HPDE6-E6E7 (cell line): ENCODE measurements around the gene LDAF1.
"Not testable (repeated sequence)": the region's sequence is repeated elsewhere in the genome, so short reads cannot be mapped to it uniquely, and the experiment has no call there.

ENCODE experiments used
- DNase-seq: peaks from one replicate; pipeline ENCODE4 v3.0.0; 2011; ENCODE audit warnings: missing footprints; ENCODE audit errors: extremely low spot score

Gene LDAF1

DNA sequence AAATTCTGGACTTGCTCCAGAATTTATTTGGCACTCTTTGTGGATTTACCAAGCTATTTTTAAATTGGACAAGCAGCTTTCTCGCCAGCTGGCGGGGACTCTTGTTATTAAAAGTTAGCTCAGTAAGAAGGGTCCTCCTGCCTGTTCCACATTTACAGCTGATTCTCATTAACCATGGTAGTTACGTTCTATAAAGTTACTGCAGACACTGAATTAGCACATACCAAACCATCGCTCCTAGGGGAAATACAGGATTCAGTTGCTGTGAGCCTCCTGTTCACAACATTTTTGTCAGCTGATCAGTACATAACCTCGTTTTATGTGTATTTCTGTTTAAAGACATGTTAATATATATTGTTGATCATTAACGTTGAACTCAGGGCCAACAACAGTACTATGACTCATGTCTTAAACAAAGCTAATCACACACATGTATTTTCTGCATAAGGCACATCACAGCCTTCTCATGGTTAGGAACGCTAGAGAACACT lies 4.2 kb downstream of the LDAF1 start:
- DNase-seq = no peak

- DNase-seq = no peak
These were observed 5.1 kb downstream of the LDAF1 start for GRCh38 chr16:21163576-21163975.

GRCh38 chr16:21164521-21165168 lies 6.2 kb downstream of the LDAF1 start:
- DNase-seq = no peak

DNA sequence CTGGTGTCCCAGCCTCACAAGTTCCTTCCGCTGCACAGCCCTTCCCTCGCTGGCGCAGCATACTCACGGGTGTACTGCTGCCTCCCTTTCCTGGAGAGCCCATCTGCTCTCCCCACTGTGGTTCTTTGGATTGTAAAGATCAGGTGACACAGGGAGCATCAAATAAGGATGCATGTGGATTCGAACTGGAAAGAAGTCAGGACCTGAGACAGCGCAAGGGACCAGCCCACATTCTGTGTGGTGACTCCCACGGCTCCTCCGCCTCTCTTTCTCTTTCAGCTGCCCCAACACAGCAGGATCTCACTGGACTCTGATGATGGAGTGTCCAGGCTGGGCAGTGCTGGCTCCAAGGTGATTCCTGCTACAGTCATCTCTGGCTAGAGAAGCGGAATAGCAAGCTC lies 8.1 kb downstream of the LDAF1 start:
- no peak for DNase-seq

DNA sequence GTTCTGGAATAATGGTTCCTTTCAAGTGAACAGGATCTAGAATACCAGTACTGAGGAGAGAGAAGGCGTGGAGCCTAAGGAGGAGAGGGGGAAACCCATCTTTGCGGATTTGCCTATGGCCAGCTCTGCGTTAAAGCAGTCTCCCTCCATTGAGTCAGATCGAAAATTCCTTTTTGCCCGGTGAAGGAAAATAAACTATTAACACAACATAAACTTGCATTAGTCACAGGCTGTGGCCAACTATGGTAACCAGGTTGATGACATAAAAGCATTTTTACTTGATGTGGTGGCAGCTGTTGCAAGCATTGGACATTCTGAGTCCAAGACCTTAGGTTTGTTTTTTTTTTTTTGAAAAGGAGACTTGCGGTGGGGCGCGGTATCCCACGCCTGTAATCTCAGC lies 8.9 kb downstream of the LDAF1 start:
- DNase-seq = no peak

DNA sequence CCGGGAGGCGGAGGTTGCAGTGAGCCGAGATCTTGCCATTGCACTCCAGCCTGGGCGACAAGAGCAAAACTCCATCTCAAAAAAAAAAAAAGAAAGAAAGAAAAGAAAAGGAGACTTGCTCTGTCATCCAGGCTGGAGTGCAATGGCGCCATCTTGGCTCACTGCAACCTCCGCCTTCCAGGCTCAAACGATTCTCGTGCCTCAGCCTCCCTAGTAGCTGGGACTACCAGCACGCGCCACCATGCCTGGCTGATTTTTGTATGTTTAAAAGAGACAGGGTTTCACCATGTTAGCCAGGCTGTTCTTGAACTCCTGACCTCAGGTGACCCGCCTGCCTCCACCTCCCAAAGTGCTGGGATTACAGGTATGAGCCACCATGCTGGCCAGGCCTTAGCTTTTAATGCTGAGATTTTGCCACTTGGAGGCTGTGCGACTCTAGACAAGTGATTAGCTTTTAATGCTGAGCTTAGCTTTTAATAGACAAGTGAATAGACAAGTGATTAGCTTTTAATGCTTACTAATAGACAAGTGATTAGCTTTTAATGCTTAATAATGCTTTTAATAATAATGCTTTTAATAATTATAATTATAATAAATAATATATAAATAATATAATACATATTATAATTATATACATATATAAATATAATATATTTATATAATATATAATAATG lies 9.6 kb downstream of the LDAF1 start:
- no peak for DNase-seq

GRCh38 chr16:21169249-21169981 lies 10.9 kb downstream of the LDAF1 start:
- DNase-seq = no peak

- DNase-seq = not testable (repeated sequence)
These were observed 11.6 kb downstream of the LDAF1 start for GRCh38 chr16:21170116-21170515.

- no peak for DNase-seq
These were observed 14.2 kb downstream of the LDAF1 start for GRCh38 chr16:21172650-21173049.

GRCh38 chr16:21175397-21175796 lies 16.9 kb downstream of the LDAF1 start:
- DNase-seq = no peak

GRCh38 chr16:21179126-21179982 lies 20.9 kb downstream of the LDAF1 start:
- DNase-seq = no peak

- no peak for DNase-seq
These were observed 21.5 kb downstream of the LDAF1 start for GRCh38 chr16:21179983-21180365.

DNA sequence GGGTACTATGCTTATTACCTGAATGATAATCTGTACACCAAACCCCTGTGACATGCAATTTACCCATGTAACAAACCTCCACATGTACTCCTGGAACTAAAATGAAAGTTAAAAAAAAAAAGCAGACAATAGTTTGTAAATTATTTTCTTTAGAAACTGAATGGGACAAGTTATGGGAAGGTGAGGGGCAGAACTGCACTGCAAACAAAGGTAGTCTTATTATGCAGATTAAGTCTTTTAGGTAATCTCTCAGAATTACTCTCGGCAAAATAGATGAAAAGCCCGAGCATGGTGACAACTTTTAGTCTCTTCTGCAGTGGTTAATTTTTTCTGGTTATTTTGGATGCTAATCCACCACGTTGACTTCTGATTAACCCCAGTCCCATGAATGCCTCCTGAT lies 25.5 kb downstream of the LDAF1 start:
- no peak for DNase-seq

- no peak for DNase-seq
These were observed 26.4 kb downstream of the LDAF1 start for GRCh38 chr16:21184834-21185233.

DNA sequence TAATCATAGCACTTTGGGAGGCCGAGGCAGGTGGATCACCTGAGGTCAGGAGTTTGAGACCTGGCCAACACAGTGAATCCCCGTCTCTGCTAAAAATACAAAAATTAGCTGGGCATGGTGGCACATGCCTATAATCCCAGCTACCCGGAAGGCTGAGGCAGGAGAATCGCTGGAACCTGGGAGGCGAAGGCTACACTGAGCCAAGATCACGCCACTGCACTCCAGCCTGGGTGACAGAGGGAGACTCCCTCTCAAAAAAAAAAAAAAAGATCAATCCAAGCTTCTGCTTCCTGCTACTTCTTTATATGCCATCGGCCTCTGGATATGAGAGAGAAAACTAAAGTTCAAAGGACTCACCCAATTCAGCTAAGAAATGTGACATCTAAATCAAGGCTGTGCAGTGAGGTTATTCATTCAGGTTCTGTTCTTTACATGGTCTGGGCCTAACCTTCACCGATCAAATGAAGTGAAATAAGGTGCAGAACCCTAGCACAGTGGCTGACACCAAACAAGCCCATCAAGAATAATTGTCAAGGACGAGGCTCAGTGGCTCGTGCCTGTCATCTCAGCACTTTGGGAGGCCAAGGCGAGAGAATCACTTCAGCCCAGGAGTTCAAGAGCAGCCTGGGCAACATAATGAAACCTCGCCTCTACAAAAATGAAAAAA lies 27.3 kb downstream of the LDAF1 start:
- no peak for DNase-seq

DNA sequence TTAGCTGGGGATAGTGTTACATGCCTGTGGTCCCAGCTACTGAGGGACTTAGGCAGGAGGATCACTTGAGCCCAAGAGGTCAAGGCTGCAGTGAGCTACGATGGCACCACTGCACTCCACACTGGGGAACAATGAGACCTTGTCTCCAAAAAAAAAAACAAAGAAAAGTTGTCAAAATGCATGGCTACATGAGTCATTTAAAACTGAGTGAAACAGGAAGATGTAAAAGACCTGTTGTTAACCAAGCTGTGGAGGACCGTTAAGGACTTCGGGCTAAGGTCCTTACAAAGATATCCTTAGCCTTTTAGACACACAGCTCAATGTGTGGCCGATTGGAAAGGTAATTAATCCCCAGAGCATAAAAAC lies 27.8 kb downstream of the LDAF1 start:
- no peak for DNase-seq

GRCh38 chr16:21189311-21189710 lies 30.8 kb downstream of the LDAF1 start:
- no peak for DNase-seq

GRCh38 chr16:21190013-21190412 lies 31.5 kb downstream of the LDAF1 start:
- DNase-seq = no peak

GRCh38 chr16:21190599-21190998 lies 32.1 kb downstream of the LDAF1 start:
- DNase-seq = no peak

DNA sequence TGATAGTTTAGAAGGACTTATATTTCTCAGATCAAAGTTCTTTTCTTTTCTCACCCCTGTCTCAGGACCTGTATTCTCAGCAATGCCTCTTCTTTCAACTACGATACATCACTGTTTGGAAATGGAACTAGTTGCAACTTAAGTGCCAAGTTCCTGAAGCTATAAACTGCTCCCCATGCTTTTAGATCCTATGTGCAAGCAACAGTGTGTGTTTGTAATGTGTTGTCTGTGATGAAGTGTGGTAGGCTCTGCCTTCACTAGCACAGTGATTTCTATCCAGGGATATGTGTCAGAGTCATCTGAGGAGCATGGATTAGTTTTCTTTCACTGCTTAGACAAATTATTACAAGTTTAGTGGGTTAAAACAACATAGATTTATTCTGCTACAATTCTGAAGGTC lies 34.5 kb downstream of the LDAF1 start:
- no peak for DNase-seq

GRCh38 chr16:21194771-21195301 lies 36.4 kb downstream of the LDAF1 start:
- DNase-seq = no peak
